ENCODE data around the gene THAP9.

THAP9 gene

GRCh38 chr4:82969414-82969813 lies 68.9 kb downstream of the THAP9 start:
- DNase-seq: no peak
